OCI-LY7 (cell line): ENCODE data around the gene PAN2.

Experiments
- EZH2phosphoT487 ChIP-seq: fragments of 200-600 bp; sonication (generic); IDR thresholded peaks from 2 replicates; pipeline ENCODE4 v1.6.1; 2018; ENCODE audit warnings: low read depth, borderline replicate concordance, mild to moderate bottlenecking, mixed run types, antibody characterized with exemption, low read length, moderate library complexity, mixed read lengths
- TF ChIP-seq, protein P1 (sequence below): fragments of 200-600 bp; sonication (generic); conservative IDR thresholded peaks from 2 replicates; pipeline ENCODE4 v1.5.1; 2014; ENCODE audit warnings: mild to moderate bottlenecking, antibody characterized with exemption, low read length, moderate library complexity, mixed read lengths

DNA sequence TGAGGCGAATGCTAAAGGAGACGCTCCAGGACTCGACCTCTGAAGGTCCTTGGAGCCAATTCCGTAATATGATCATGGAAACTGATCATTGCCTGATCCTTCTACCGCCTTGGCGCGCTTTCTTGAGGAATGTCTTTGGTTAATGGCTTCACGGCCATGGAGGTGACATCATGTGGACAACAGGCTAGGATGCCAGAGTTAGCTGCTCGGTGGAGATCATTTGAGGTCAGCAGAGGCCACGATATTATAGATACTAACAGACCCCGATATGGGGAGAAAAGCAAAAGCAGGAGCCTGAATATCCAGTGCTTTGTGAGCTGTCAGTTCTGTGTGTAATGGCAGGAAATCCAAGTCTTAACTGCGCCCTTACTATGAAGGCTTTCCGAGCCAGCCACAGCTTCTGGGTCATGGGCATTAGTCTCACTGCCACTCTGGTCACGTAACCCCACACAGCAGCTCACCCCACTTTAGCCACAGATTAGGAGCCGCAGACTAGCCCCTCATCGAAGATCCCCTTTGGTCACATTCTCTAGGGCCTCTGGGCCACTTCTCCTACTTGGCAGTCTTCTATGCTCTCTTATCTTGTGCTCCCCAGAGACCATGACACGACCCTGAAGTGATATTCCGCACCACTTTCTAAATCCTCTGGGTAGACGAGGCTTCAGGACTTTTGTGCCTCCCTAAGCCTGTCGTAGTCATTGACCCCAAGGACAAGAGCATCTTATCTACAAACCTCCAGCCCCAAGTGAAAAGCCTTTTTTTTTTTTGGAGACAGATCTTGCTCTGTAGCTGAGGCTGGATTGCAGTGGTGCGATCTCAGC, 32.9 kb downstream of the PAN2 start:
- TF ChIP-seq, protein P1, sequence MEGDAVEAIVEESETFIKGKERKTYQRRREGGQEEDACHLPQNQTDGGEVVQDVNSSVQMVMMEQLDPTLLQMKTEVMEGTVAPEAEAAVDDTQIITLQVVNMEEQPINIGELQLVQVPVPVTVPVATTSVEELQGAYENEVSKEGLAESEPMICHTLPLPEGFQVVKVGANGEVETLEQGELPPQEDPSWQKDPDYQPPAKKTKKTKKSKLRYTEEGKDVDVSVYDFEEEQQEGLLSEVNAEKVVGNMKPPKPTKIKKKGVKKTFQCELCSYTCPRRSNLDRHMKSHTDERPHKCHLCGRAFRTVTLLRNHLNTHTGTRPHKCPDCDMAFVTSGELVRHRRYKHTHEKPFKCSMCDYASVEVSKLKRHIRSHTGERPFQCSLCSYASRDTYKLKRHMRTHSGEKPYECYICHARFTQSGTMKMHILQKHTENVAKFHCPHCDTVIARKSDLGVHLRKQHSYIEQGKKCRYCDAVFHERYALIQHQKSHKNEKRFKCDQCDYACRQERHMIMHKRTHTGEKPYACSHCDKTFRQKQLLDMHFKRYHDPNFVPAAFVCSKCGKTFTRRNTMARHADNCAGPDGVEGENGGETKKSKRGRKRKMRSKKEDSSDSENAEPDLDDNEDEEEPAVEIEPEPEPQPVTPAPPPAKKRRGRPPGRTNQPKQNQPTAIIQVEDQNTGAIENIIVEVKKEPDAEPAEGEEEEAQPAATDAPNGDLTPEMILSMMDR, result no peak
- TF ChIP-seq EZH2phosphoT487, result no peak
